HG02763 (cell line): ENCODE measurements around the gene MRPL58.
"Not testable (repeated sequence)": the region's sequence is repeated elsewhere in the genome, so short reads cannot be mapped to it uniquely, and the experiment has no call there.

ENCODE experiments used
- ATAC-seq: cut with Tn5 transposase; IDR thresholded peaks from one replicate; pipeline ENCODE4 v1.9.1; 2021; ENCODE audit warnings: mild to moderate bottlenecking, moderate library complexity; ENCODE audit not compliant: unreplicated experiment

Gene MRPL58

GRCh38 chr17:75012096-75012345 lies 449 bp upstream of the MRPL58 start:
- ATAC-seq: no peak

GRCh38 chr17:75013092-75013559 lies 656 bp downstream of the MRPL58 start:
- ATAC-seq: no peak

GRCh38 chr17:75019146-75019545 lies 6.7 kb downstream of the MRPL58 start:
- ATAC-seq: no peak

GRCh38 chr17:75019710-75020109 lies 7.2 kb downstream of the MRPL58 start:
- no peak for ATAC-seq

- no peak for ATAC-seq
These were observed 8.1 kb downstream of the MRPL58 start for GRCh38 chr17:75020331-75021110.

DNA sequence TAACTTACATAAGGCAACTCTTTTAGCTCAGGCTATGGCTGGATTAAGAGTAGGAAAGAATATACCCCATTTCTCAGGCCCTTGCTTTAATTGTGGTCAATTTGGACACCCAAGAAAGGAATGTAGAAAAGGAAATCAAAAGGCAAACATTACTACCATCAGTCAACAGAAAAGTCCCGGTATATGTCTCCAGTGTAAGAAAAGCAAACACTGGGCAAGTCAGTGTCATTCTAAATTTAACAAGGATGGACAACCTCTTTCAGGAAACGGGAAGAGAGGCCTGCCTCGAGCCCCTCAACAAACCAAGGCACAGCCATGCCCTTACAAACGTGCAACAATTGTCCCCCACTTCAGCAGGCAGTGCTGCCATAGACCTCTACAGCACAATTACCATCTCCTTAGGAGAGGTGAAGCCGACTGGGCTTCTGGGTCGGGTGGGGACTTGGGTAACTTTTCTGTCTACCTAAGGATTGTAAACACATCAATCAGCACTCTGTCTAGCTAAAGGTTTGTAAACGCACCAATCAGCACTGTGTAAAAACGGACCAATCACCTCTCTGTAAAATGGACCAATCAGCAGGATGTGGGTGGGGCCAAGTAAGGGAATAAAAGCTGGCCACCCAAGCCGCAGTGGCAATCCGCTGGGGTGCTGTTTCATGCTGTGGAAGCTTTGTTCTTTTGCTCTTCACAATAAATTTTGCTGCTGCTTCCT lies 12.4 kb downstream of the MRPL58 start:
- ATAC-seq: no peak

- not testable (repeated sequence) for ATAC-seq
These were observed 12.9 kb downstream of the MRPL58 start for GRCh38 chr17:75025398-75025734.

DNA sequence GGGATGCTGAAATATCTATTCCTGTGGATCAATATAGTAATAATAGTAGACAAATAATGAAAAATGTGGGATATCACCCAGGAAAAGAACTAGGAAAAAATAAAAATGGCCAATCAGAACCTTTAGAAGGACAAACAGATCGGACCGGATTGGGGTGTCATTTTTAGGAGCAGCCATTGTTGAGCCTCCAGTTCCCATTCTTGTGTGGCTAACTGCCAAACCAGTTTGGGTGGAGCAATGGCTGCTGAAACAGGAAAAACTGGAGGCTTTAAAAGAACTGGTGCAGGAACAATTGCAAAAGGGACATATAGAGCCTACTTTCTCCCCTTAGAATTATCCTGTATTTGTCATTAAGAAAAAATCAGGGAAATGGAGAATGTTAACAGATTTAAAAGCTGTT lies 14.2 kb downstream of the MRPL58 start:
- not testable (repeated sequence) for ATAC-seq

DNA sequence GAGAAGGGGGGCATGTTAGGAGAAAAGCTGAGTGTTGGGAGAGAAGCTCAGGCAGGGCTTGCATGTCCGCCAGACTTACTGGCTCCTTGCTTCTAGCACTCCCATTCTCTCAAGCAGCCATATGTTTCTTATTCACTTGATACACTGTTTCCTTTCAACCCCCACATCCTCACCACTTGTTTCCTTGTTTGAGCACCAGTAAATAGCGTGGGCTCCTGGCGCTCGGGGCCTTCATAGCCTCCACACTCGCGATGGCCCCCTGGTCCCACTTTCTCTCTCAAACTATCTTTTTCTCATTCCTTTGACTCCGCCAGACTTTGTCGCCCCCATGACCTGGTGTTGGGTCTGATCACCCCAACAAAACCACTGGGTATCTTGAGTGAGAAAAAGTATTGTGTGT lies 17.7 kb downstream of the MRPL58 start:
- no peak for ATAC-seq

DNA sequence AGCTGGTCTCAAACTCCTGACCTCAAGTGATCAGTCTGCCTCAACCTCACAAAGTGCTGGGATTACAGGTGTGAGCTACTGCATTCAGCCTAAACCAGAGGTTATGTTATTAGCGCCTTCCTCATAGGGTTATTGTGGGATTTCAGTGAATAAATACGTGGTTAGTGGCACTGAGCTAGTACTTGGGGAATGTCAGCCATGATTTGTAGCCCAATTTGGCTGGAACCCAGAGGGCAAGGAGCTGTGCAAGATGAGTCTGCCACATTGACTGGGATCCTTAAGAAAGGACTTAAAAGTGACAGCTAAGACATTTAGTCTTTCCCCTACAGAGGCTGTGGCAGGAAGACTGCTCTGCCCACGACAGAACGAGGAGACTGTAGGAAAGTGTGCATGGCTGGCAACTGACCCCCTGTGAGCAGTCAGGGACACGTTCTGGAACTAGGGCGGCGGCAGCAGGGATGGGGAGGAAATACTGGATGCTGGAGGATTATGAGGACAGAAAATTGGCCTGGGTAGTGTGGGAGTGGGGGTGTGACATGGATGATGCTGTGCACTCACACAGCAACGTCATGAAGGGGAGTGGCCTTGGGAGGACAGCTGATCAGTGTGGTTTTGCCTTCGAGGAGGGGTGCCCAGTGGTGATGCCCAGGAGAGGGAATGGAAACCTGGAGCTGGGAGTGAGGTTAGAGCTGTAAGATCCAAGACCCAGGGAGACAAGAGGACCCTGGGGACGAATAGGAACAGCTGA lies 19.7 kb downstream of the MRPL58 start:
- no peak for ATAC-seq

- ATAC-seq: no peak
These were observed 20.3 kb downstream of the MRPL58 start for GRCh38 chr17:75032720-75033280.

DNA sequence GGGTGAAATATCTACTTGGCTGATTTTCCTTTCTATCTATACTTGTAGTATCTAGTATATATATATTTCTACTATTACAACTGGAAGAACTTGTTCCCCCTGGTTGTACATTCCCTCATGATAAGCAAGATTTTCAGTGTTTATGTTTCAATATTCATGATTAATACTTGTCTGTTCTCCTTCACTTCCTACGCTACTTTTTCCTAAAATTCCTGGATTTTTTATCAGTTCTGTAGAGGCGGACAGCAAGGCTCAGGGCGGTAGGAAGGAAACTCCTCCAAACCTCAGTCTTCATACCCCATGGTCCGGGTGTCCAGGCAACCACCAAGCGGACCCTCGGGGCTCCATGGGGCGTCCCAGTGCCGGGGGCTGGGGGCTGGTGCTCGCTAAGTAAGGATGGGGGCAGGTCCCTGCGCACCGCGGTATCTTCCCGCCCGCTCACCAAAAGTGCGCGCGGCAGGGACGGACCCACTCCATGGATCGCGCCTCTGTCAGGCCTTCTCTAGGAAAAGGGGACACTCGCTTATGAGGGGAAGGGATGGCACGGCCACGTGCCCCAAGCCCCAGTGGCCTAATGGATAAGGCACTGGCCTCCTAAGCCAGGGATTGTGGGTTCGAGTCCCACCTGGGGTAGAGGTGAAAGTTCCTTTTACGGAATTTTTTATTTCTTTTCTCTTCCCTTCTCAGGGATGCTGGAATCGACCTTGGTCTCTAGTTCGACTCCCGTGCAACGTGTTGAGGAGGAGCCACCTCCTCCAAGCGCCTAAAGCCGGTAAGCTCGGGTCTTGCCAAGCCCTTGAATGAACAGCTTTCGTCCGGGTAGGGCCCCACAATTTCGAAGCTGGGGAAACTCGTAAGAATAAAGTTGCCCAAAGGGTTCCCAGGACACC lies 21.1 kb downstream of the MRPL58 start:
- ATAC-seq: peak; percentile 49

DNA sequence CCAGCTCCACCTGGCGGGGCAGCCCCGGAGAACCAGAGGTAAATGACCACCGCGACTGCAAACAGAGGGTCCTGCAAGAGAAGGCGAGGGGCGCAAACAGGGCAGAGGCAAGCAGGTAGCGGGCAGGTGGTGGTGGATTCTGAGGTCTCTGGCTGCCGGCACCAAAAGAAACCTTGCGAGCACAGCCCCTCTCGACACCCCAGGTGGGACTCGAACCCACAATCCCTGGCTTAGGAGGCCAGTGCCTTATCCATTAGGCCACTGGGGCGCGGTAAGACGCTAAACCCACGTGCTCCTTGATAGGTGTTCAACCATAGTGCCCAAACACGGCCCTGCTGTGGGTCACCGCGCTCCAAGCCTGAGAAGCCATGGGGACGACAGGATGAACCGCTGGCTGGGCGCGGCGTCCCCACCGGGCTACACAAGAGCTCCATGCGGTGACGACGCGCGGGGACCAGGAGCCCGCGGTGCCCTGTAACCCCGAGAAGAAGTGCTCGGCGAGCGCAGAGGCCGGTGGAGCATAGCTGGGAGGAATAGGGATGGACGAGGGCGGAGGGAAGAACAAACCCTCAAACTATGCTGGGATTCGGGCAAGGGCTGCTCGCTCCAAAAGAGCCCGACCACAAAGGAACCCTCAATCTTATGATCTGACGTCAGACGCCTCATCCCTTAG lies 21.9 kb downstream of the MRPL58 start:
- peak; percentile 59 for ATAC-seq

DNA sequence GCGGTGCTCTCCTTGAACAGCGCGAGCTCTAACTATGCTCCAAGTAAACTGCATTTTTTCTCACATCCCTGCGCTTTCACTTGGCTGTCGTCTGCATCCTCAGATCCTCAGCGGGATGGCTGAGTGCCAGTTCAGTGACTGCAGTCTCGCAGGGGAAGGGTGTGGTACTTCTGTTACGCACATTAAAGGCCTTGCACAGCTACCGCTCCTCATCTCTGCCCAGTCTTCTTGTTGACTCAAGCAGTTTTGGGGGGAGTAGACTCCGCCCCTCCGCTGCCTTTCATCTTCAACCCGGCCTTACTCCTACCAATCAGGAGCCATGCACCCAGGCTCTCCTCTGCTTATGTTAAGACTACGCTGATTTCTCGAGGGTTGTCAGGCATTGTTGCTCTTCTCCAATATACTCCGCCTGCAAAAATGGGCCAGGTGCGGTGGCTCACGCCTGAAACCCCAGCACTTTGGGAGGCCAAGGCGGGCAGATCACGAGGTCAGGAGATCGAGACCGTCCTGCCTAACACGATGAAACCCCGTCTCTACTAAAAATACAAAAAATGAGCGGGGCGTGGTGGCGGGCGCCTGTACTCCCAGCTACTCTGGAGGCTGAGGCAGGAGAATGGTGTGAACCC lies 24.3 kb downstream of the MRPL58 start:
- ATAC-seq: no peak

DNA sequence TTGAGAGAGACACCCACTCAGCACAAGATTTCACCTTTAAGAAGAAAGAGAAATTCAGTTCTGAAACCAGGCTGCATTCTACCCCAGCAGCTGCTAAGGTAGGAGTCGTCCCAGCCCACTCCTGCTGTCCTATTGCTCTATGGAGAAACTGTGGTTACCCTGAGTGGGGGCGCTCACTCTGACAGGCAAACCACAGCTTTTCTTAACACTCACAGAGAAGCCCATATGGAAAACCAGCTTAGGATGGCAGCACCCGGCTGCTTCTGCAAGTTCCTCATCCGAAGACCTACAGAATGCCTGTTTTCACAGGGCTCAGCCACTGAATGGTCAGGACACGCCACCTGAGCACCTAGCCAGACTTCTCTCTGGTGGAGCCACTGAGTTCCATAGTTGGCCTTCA lies 26.8 kb downstream of the MRPL58 start:
- ATAC-seq: no peak

DNA sequence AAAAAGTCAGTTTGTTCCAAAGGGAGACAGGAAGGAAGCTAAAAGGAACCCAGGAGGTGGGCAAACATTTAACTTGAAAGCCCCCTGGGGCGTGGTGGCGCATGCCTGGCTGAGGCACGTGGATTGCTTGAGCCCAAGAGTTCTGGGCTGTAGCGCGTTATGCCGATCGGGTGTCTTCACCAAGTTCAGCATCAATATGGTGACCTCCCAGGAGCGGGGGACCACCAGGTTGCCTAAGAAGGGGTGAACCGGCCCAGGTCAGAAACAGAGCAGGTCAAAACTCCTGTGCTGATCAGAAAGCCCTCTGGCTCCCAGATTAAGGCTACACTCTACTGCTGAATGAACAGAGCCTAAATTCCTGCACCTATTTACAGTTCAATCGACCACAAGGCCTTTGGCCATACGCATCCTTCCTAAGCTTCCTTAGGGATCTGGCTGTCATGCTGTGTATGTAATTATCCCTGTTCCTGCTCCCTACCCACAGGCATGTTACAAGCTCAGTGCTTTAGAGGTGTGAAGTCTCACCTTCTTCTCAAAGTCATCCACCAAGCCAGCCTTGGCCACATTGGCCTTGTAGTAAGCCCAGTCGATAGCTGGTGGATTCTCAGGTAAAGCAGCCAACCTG lies 29.3 kb downstream of the MRPL58 start:
- ATAC-seq: no peak

DNA sequence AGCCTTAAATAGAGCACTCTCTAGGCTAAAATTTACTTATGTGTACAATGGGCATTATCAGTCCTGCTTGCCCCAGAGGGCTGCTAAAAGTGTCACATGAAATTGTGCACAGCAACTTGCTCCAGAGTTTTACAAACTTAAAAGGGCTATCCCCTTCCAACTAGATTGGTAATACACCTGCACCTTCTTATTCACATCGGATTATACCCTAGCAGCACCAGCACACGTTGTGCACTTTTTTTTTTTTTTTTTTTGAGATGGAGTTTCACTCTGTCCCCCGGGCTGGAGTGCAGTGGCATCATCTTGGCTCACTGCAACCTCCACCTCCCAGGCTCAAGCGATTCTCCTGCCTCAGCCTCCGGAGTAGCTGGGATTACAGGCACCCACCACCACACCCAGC lies 31.3 kb downstream of the MRPL58 start:
- not testable (repeated sequence) for ATAC-seq

DNA sequence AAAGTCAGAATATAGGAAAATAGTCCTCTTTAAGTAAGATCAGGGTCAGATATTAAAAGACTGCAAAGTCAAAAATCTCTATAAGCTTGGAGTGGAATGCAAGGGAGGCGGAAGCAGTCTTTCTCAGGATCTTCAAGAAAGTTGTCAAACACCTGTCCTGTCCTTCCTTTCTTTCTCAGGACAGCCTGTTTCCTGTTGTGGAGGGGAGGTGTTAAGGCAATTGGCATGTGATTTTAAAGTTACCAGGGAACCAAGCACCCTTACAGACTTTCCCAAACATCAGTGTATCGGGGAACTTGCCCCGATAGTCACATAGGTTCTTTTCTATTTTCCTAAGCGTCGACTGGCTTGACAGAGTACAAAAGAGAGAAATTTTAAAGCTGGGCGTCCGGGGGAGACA lies 32.2 kb downstream of the MRPL58 start:
- no peak for ATAC-seq

GRCh38 chr17:75045946-75046406 lies 33.5 kb downstream of the MRPL58 start:
- ATAC-seq: not testable (repeated sequence)
